GM23338 (cell line): Measurements from ENCODE around the gene PPP1R9A. TPM values are rescaled to one million over a fixed set of nuclear protein-coding genes. Genes with fewer than 3 reads are reported as not detected.

Source experiments
- ATAC-seq: fragments of 200-7000 bp; cut with Tn5 transposase; 3 replicates; pipeline ENCODE4 v1.9.1; 2020
- DNase-seq: peaks from one replicate; pipeline ENCODE4 v3.0.0-alpha.2; 2015; ENCODE audit warnings: low spot score
- H2AFZ ChIP-seq: fragments of 200-600 bp; sonication (generic); 2 replicates; pipeline ENCODE4 v1.8.0; 2016; ENCODE audit warnings: antibody characterized with exemption, mild to moderate bottlenecking, moderate library complexity
- H3F3A ChIP-seq: fragments of 200-600 bp; sonication (generic); replicated peaks from 2 replicates; pipeline ENCODE4 v1.8.0; 2017; ENCODE audit warnings: antibody characterized with exemption, mixed run types, low read depth
- H3K27ac ChIP-seq: fragments of 200-600 bp; sonication (generic); 2 replicates; pipeline ENCODE4 v1.6.1; 2016; ENCODE audit warnings: low read depth
- H3K27me3 ChIP-seq: fragments of 200-600 bp; sonication (generic); 2 replicates; pipeline ENCODE4 v1.8.0; 2016; ENCODE audit warnings: mild to moderate bottlenecking, mixed run types, moderate library complexity; ENCODE audit not compliant: insufficient read depth
- H3K36me3 ChIP-seq: fragments of 200-600 bp; sonication (generic); 2 replicates; pipeline ENCODE4 v1.8.0; 2016; ENCODE audit warnings: mild to moderate bottlenecking; ENCODE audit not compliant: insufficient read depth
- H3K4me1 ChIP-seq: fragments of 200-600 bp; sonication (generic); 2 replicates; pipeline ENCODE4 v1.8.0; 2016; ENCODE audit warnings: mild to moderate bottlenecking, moderate library complexity; ENCODE audit not compliant: insufficient read depth
- H3K4me2 ChIP-seq: fragments of 200-600 bp; sonication (generic); 2 replicates; pipeline ENCODE4 v1.7.1; 2017; ENCODE audit warnings: mixed run types
- H3K4me3 ChIP-seq: fragments of 200-600 bp; sonication (generic); 2 replicates; pipeline ENCODE4 v1.6.1; 2016; ENCODE audit warnings: mixed run types
- H3K79me2 ChIP-seq: fragments of 200-600 bp; sonication (generic); replicated peaks from 2 replicates; pipeline ENCODE4 v1.8.0; 2017; ENCODE audit warnings: mild to moderate bottlenecking; ENCODE audit not compliant: insufficient read depth
- H3K9me2 ChIP-seq: fragments of 200-600 bp; sonication (generic); 2 replicates; pipeline ENCODE4 v1.8.0; 2017; ENCODE audit not compliant: insufficient read depth
- H4K20me1 ChIP-seq: fragments of 200-600 bp; sonication (generic); replicated peaks from 2 replicates; pipeline ENCODE4 v1.8.0; 2017; ENCODE audit warnings: mild to moderate bottlenecking; ENCODE audit not compliant: insufficient read depth
- H3K27ac Mint-ChIP-seq: 2 replicates; pipeline ENCODE4 v1.8.0; 2020; ENCODE audit warnings: inconsistent platforms, mild to moderate bottlenecking, moderate library complexity, mixed read lengths
- H3K27me3 Mint-ChIP-seq: 3 replicates; pipeline ENCODE4 v1.8.0; 2022; ENCODE audit warnings: low read depth, mild to moderate bottlenecking, moderate library complexity, mixed read lengths, inconsistent platforms; ENCODE audit not compliant: insufficient read depth, poor library complexity
- H3K36me3 Mint-ChIP-seq: 3 replicates; pipeline ENCODE4 v1.8.0; 2021; ENCODE audit warnings: low read depth, mild to moderate bottlenecking, inconsistent platforms, moderate library complexity, mixed read lengths
- H3K4me1 Mint-ChIP-seq: 3 replicates; pipeline ENCODE4 v1.8.0; 2020; ENCODE audit warnings: mild to moderate bottlenecking, inconsistent platforms, mixed read lengths
- H3K4me3 Mint-ChIP-seq: 3 replicates; pipeline ENCODE4 v1.8.0; 2021; ENCODE audit warnings: moderate library complexity, mild to moderate bottlenecking, inconsistent platforms, mixed read lengths
- H3K9me3 Mint-ChIP-seq: 3 replicates; pipeline ENCODE4 v1.8.0; 2020; ENCODE audit warnings: moderate library complexity, mild to moderate bottlenecking, inconsistent platforms, mixed read lengths
- CREB1 ChIP-seq: fragments of 250-450 bp; sonication (Bioruptor Pico); IDR thresholded peaks from 2 replicates; pipeline ENCODE4 v1.5.0; 2020; ENCODE audit warnings: low read depth, mild to moderate bottlenecking, moderate library complexity
- CTCF ChIP-seq, 2 experiments: fragments of 200-600 bp in 1 of 2; sonication (generic) in 1 of 2; conservative IDR thresholded peaks; 2 replicates each; pipeline versions ENCODE4 v1.5.1 to v1.6.1; 2016 to 2017; ENCODE audit warnings: antibody characterized with exemption in 2 of 2, low read depth in 2 of 2, mild to moderate bottlenecking in 2 of 2, moderate library complexity in 1 of 2
- ETS1 ChIP-seq: IDR thresholded peaks from 2 replicates; pipeline ENCODE4 v1.6.1; 2016; ENCODE audit warnings: antibody characterized with exemption
- EZH2phosphoT487 ChIP-seq: fragments of 200-600 bp; sonication (generic); IDR thresholded peaks from one replicate; pipeline ENCODE4 v1.8.1; 2018; ENCODE audit warnings: antibody characterized with exemption; ENCODE audit not compliant: unreplicated experiment
- JUNB ChIP-seq: IDR thresholded peaks from one replicate; pipeline ENCODE4 v1.6.1; 2016; ENCODE audit warnings: antibody characterized with exemption; ENCODE audit not compliant: unreplicated experiment
- NANOG ChIP-seq: IDR thresholded peaks from 2 replicates; pipeline ENCODE4 v1.6.1; 2016; ENCODE audit warnings: antibody characterized with exemption, borderline replicate concordance
- POLR2AphosphoS5 ChIP-seq: IDR thresholded peaks from 2 replicates; pipeline ENCODE4 v1.6.1; 2016; ENCODE audit warnings: antibody characterized with exemption, low read depth
- REST ChIP-seq: IDR thresholded peaks from one replicate; pipeline ENCODE4 v1.6.1; 2018; ENCODE audit warnings: antibody characterized with exemption; ENCODE audit not compliant: unreplicated experiment
- STAT1 ChIP-seq: IDR thresholded peaks from one replicate; pipeline ENCODE4 v1.6.1; 2016; ENCODE audit warnings: antibody characterized with exemption; ENCODE audit not compliant: unreplicated experiment
- ZNF114 ChIP-seq: fragments of 250-450 bp; sonication (Bioruptor Pico); IDR thresholded peaks from 2 replicates; pipeline ENCODE4 v1.5.0; 2020; ENCODE audit warnings: mild to moderate bottlenecking, moderate library complexity
- ZNF331 ChIP-seq: fragments of 250-450 bp; sonication (Bioruptor Pico); IDR thresholded peaks from 2 replicates; pipeline ENCODE4 v1.5.0; 2020; ENCODE audit warnings: low read depth, mild to moderate bottlenecking, moderate library complexity
- polyA plus RNA-seq: library from polyadenylated mRNA; unstranded; fragments of >200 nt; fragmentation: Nextera tagmentation; extraction: Ambion mirVana; gene quantifications from 2 replicates; pipeline ENCODE4 v1.2.1, GENCODE V29; 2016
- total RNA-seq: library from RNA; depleted of rRNA; stranded (reverse); fragments of >200 nt; shearing (Covaris generic); gene quantifications from 2 replicates; pipeline ENCODE4 v1.2.3, GENCODE V29; 2014

Gene PPP1R9A
- total and polyA plus RNA-seq, 2 experiments from 2014 or later, result 10.6 to 31.8 TPM

- peaks cover 2% of the 10 kb centered on the region for H3K4me1 ChIP-seq
- TF ChIP-seq CTCF (conservative IDR thresholded peaks at IDR 0.05; ENCODE audit: low read depth in 2 of 2) (no peak), ZNF114 (CRISPR knock-in tag) (no peak), EZH2phosphoT487 (no peak)
- no peak for ATAC-seq
- H3F3A ChIP-seq, result no peaks in the 10 kb centered on the region
- DNase-seq, result no peak
- Mint-ChIP-seq H3K27ac (no peak overlapping the region), H3K36me3 (no peaks in the 10 kb centered on the region), H3K4me1 (peaks cover 11% of the 10 kb centered on the region), H3K27me3 (no peaks in the 10 kb centered on the region), H3K4me3 (no peak overlapping the region), H3K9me3 (no peaks in the 10 kb centered on the region)
- no peak overlapping the region for H3K4me3 ChIP-seq
- no peaks in the 10 kb centered on the region for H3K36me3 ChIP-seq
- no peaks in the 10 kb centered on the region for H4K20me1 ChIP-seq
- H3K27ac ChIP-seq, result no peak overlapping the region
- peaks cover 28% of the 10 kb centered on the region for H3K79me2 ChIP-seq
- H3K27me3 ChIP-seq, result no peaks in the 10 kb centered on the region
- no peaks in the 10 kb centered on the region for H3K9me2 ChIP-seq
- no peak overlapping the region for H3K4me2 ChIP-seq
- no peak overlapping the region for H2AFZ ChIP-seq
Observed at GRCh38 chr7:94974423-94974822, 67.0 kb downstream of the PPP1R9A start.

- H3K9me2 ChIP-seq, result no peaks in the 10 kb centered on the region
- Mint-ChIP-seq H3K4me3 (no peak overlapping the region), H3K36me3 (no peaks in the 10 kb centered on the region), H3K27ac (no peak overlapping the region), H3K9me3 (no peaks in the 10 kb centered on the region), H3K27me3 (no peaks in the 10 kb centered on the region), H3K4me1 (peaks cover 10% of the 10 kb centered on the region)
- H3F3A ChIP-seq, result no peaks in the 10 kb centered on the region
- TF ChIP-seq CTCF (conservative IDR thresholded peaks at IDR 0.05; ENCODE audit: low read depth in 2 of 2), result no peak
- TF ChIP-seq ZNF114 (CRISPR knock-in tag), result no peak
- TF ChIP-seq JUNB, result no peak
- TF ChIP-seq ZNF331 (CRISPR knock-in tag), result no peak
- no peak for TF ChIP-seq NANOG
- TF ChIP-seq EZH2phosphoT487, result no peak
- TF ChIP-seq CREB1, result no peak
- TF ChIP-seq REST, result no peak
- no peak for TF ChIP-seq ETS1
- no peak for TF ChIP-seq STAT1
- TF ChIP-seq POLR2AphosphoS5, result no peak
- no peaks in the 10 kb centered on the region for H3K27me3 ChIP-seq
- no peak overlapping the region for H2AFZ ChIP-seq
- no peak for DNase-seq
- no peaks in the 10 kb centered on the region for H3K4me1 ChIP-seq
- H3K36me3 ChIP-seq, result no peaks in the 10 kb centered on the region
- H4K20me1 ChIP-seq, result no peaks in the 10 kb centered on the region
- no peak overlapping the region for H3K4me2 ChIP-seq
- H3K4me3 ChIP-seq, result no peak overlapping the region
- H3K79me2 ChIP-seq, result peaks cover 31% of the 10 kb centered on the region
- ATAC-seq, result no peak
- no peak overlapping the region for H3K27ac ChIP-seq
Observed at GRCh38 chr7:94975336-94975735, 67.9 kb downstream of the PPP1R9A start.
